HK-2 (cell line): ENCODE measurements around the gene MVB12A.

Source experiments
- DNase-seq: peaks from one replicate; pipeline ENCODE4 v3.0.0-alpha.2; 2018; ENCODE audit not compliant: unreplicated experiment

The MVB12A gene

DNA sequence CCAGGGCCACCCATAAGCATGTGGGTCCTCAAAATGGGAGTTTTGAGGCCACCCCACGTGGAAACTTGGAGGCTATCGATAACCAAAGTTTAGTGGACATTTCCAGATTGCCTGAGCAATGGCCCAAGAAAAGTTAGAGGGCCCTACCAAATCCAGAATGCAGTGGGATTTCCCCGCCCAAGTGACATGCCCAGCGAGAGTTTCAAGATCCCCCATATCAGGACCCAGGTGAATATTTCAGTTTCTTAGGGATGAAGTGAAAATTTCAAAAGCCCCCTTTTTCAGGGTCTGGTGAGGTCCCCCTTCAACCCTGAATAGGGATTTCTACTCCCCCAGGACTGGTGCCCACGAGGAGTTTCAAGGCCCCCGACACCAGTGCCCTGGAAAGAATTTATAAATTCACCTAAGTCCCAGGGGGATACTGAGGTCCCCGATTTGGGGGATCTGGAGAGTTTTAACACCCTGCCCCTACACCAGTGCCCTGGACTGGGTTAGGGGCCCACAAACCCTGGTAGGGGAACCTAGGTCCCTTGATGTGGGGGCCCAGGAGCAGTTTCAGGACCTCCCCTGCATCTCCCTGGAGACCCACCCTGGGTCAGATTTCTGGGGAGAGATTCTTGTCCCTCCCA lies 15.1 kb upstream of the MVB12A start:
- DNase-seq, result no peak

DNA sequence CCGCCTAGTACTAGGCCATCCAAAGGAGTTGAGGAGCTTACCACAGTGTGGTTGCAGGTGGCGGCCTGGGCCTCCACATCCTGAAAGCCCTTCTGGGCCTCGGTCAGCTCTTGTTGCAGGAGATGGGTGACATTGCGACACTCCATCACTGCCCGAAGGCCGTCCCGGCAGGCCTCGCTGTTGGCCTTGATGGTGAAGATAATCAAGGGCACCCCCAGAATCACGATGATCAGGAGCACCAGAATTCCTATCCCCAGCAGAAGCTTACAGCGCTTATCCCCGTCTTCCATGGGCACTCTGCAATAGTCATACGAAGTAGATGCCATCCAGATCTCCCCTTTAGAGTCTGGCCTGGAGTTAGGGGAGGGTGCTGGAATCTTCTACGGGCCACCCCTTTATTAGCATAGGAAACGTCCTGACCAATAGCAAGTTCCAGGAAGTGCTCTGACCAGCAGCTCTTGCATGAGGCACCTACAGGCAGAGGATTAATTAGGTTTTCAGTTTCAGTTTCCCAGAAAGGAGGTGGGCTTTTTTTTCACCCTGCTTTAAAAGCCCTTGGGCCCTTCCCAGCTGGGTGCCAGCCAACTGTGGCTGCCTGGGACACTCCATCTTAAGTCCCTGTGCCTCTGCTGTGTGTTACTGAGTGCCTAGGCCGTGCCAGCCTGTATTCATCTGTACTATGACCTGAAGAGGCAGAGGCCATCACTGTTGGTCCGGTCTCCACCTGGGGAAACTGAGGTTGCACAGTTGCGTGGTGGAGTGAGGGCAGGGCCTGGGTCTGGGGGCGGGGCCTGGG lies 14.4 kb upstream of the MVB12A start, which contains the start of gene BST2:
Gene BST2, minus strand, starts transcription at position 381 of the 796 bp plus-strand sequence. Its CDS starts 55 bp downstream, at position 326.
- peak; percentile 66 for DNase-seq

GRCh38 chr19:17406046-17406886 lies 13.6 kb upstream of the MVB12A start:
- DNase-seq, result peak; percentile 68

DNA sequence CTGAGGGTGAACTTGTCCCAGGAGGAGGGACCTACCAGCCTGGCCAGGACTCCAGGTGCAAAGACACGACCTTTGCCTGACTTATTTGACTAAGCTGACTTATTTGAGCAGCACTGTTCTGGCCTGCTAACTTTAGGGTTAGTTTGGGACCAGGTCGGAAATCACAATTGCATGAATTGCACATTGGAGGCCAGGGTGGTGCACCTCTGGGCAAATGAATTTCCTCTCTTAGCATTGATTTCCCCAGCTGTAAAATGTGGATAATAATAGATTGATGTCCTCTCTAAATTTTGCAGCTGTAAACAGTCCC lies 13.0 kb upstream of the MVB12A start:
- no peak for DNase-seq

GRCh38 chr19:17409990-17410389 lies 9.9 kb upstream of the MVB12A start:
- DNase-seq, result no peak

GRCh38 chr19:17411801-17412200 lies 8.0 kb upstream of the MVB12A start:
- DNase-seq, result no peak

DNA sequence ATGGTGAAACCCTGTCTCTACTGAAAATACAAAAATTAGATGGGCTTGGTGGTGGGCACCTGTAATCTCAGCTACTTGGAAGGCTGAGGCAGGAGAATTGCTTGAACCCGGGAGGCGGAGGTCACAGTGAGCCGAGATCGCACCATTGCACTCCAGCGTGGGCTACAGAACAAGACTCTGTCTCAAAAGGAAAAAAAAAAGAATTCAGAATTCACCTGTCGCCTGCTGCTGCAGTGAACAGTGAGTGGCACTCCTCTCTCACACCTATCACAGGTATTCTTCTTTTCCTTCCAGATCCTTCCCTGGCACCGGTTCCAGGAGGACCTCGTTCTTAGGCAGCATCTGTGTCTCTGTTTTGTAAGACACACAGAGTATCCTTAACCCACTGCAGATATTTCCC lies 5.8 kb upstream of the MVB12A start:
- no peak for DNase-seq

GRCh38 chr19:17415121-17415520 lies 4.7 kb upstream of the MVB12A start:
- DNase-seq, result no peak

DNA sequence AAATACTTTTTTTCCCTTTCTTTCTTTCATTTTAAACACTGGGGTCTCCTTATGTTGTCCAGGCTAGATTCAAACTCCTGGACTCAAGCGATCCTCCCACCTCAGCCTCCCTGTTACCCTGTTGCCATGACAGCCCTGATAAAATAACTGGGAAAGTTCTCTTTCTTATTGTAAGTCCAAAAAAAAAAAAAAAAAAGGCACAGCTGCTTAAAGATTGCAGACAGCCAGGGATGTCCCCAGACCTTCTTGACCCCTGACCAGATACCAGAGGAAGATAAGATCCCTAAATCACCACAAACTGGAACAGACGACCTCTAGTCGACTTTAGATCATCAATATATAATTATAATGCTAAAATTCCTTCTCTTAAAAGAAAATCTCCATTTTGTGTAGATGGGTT lies 1.1 kb upstream of the MVB12A start:
- DNase-seq, result no peak

DNA sequence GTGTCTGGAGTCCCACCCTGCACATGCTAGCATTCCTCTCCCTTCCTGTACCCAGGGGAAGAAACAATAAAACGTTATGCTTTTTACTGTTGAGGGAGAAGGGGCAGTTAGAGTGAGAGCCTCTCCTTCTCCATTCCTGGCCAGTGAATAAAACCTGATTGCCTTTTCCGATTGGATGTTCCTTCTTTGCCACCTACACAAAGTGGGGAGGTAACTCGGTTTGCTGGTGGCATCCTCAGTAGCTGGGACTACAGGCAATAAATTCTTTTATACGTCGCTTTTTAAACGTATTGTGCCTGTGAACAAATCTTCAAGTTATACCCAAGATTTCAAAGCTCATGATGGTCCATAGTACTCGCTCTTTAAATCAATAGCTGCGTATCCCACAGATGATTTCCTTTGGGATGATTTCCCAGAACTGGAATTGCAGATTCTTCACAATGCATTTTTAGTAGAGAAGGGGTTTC lies 660 bp upstream of the MVB12A start:
- DNase-seq, result no peak

DNA sequence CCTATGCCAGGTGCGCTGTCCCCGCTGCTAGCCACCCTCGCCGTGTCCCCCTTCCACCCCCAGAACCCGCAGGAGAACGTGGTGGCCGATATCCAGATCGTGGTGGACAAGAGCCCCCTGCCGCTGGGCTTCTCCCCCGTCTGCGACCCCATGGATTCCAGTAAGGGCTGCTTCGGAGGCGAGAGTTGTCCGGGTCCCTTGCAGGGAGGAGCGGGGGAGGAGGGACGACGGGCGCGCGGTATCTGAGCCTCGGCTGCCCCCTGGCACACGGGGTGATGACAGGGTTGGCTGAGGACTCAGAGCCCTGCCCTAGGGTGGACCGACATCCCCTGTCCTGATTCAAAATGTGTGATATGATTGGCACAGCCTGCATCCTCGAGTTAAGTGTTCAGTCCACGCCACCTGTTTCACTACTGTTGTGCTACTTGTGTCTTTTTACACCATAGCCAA lies 653 bp downstream of the MVB12A start:
- peak; percentile 56 for DNase-seq

- no peak for DNase-seq
These were observed 2.1 kb downstream of the MVB12A start for GRCh38 chr19:17421942-17422341.

- no peak for DNase-seq
These were observed 3.8 kb downstream of the MVB12A start for GRCh38 chr19:17423429-17424208.

- DNase-seq, result no peak
These were observed 5.0 kb downstream of the MVB12A start for GRCh38 chr19:17424743-17425365.

DNA sequence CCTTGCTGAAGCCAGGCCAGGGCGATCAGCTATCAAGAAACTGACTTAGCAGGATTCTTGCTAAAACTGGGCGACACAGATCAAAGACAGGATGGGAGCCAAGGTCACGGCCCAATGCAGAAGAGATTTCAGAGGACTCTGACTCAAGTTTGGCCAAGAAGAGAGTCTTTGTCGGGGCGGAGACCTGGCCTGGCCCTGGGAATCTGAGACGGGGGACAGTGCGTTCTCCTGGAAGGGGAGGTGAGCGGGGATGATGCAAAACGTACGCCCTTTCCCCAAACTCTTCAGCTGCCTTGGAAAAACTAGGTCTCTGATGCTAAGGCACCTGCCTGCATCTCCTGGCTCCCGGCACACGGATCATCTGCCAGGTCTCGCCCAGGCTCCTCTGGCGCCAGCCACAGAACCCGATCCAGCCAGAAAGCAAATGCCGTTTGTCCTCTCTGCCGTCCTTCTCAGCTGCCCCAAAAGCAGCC lies 9.8 kb downstream of the MVB12A start:
- DNase-seq, result no peak

DNA sequence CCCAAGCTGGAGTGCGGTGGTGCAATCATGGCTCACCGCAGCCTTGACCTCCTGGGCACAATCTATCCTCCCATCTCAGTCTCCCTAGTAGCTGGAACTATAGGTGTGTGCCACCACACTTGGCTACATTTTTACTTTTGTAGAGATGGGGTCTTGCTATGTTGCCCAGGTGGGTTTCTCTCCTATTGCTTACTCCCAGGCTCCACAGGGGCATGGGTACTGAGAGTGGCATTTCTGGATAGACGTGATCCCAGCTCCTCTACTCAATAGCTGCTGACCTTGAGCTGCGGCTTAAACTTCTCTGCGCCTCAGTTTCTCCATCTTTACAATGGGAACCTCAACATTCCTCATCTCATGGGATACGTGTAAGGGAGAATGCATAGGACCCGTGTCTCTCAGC lies 11.6 kb downstream of the MVB12A start:
- DNase-seq, result no peak

GRCh38 chr19:17435218-17435617 lies 15.4 kb downstream of the MVB12A start:
- DNase-seq, result no peak

DNA sequence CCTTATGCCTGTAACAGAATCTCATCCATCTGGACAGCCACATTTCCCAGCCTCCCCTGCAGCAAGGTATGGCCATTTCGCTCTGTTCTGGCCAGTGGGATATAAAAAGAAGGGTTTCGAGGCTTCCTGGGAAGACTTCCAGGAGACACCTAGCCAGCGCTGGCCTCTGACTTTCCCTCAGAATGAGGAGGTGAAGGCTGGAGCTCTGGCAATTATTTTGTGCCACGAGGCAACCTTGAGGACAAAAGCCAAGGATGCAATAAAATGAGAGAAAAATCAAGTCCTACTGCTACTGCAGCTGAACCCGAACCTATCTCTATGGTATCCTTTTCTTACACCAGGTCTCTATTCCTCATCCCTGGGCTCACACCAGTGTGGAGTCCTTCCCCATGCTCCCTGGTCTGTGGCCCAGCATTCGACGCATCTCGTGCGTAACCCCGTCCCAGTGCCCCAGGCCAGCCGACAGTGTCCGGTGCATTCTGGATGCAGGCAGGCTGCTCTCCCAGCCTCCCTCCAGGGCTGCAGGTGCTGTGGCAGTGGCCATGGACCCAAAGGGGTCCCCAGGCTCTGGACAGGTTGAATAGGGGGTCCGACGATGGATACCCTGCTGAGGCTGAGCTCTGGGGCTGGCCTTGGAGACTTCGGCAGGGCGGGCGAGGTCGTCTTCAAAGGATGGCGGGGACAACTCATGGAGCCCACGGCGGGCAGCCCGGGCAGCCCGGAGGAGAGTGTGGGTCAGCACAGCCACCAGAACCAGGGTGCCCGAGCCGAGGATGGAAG lies 16.4 kb downstream of the MVB12A start:
- no peak for DNase-seq

DNA sequence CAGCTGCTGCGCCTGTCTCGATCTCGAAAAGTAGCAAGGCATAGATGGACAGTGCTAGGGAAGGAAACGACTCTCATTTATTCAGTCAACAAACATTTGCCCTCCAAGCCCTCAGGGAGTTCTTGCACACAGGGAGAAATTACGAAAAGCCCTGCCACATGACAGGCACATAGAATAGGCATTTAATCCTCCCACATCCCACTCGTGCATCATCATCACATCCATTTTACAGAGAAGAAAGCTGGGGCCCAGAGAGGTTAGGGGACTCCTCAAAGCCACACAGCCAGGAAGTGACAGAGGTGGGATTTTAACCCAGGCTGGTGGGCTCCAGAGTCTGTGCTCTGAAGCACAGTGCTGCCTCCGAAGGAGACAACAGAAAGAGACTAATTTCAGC lies 17.0 kb downstream of the MVB12A start:
- no peak for DNase-seq
